COLO668 (cell line): ENCODE results near the gene WDR93.

Experiments
- DNase-seq: peaks from one replicate; lab custom pipeline; 2025; ENCODE audit not compliant: unreplicated experiment; lab: John Stamatoyannopoulos, UW

Gene WDR93

DNA sequence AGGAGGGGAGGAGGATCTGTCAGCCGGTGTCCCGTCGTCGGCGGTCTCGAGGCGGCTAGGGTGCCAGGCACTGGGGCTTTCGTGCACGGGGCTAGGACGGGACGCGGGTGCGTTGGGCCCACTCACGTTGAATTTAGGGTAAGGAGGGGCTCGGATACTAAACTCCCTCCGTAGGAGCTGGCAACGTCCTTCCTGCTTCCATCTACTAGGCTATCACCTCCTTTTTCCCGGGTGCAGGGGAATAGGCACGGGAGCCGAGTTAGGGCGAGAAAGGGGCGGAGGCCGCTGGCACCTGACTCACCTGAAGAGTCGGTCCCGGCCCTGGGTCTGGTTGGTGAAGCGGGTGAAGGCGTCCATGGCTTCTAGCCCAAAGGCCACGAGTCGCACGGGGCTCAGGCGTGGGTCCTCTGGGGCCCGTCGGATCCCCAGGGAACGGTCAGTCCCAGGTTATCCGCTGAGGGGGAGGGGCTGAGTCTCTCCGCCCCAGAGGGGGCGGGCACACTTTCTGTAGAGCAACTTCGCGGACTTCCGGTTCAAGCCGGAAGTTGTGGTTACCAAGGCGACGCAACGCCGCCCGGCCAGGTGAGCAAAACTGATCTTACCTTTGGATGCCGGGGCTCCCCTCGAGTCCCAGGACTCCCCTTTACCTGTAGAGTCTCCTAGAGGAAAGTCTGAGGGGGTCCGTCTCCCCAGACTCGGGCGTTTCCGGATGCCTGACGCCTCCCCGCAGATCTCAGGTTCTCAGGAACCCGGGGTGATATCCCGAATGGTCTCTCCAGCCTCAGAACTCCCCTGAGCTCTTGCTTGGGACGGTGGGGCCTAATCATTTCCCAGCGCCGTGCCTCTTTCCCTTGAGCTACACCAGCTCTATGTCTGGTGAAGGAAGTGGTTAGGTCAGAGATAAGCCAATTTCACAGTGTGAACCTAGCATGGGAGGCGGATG lies at the start of gene WDR93, which contains the start of gene PEX11A:
WDR93 (plus strand) TSS at position 536 of the 943 bp plus-strand sequence. CDS start 10,936 bp downstream, outside the sequence.
PEX11A (minus strand) TSS at position 479 of the 943 bp plus-strand sequence; CDS start at position 357, 122 bp downstream.
- peak; percentile 87 for DNase-seq

DNA sequence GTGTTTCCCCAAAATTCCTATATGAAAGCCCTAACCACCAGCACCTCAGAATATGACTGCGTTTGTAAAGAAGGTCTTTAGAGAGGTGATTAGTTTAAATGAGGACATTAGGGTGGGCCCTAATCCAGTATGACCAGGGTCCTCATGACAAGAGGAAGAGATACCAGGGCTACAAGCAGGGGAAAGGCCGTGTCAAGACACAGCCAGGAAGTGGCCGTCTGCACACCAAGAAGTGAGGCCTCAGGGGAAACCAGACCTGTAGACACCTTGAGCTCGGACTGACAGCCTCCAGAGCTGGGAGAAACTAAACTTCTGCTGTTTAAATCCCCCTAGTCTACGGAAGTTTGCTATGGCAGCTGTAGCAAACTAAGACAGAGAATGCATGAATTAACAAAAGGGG lies 49.6 kb upstream of the WDR93 start:
- no peak for DNase-seq

DNA sequence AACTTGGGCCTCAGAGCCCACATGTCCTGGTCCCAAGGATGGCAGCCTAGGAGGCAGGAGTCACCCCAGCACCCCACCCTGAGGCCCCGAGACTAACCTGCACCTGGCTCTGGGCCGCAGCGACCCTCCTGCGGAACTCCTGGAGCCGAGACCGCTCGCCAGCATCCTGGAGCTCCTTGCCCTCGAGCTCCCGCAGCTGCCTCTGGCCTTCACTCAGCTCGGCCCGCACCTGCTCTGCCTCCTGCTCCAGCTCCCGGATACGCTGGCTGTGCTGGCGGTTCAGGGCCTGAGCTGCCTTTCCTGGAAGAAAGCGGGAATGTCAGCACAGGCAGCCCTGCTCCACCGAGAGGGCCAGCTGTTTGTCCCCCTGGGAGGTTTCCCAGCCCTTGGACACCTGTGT lies 48.5 kb upstream of the WDR93 start:
- peak; percentile 48 for DNase-seq

DNA sequence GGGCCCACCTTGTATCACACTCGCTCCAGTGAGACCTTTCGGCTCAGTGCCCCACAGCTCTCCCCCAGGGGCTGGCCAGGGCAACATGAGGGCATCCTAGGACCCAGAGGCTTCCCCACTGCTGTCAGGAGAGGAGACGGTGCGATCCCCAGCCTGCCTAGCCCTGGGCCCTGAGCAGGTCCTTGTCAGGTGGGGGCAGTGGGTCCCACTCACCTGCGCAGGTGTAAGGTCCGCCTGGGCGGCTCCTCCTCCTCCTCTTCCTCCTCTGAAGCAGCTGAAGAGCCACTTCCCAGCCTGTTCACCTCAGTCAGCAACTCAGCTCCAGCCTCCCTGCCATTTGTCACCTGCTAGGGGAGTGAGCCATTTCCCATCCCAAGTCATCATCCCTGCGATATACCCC lies 44.9 kb upstream of the WDR93 start:
- no peak for DNase-seq

DNA sequence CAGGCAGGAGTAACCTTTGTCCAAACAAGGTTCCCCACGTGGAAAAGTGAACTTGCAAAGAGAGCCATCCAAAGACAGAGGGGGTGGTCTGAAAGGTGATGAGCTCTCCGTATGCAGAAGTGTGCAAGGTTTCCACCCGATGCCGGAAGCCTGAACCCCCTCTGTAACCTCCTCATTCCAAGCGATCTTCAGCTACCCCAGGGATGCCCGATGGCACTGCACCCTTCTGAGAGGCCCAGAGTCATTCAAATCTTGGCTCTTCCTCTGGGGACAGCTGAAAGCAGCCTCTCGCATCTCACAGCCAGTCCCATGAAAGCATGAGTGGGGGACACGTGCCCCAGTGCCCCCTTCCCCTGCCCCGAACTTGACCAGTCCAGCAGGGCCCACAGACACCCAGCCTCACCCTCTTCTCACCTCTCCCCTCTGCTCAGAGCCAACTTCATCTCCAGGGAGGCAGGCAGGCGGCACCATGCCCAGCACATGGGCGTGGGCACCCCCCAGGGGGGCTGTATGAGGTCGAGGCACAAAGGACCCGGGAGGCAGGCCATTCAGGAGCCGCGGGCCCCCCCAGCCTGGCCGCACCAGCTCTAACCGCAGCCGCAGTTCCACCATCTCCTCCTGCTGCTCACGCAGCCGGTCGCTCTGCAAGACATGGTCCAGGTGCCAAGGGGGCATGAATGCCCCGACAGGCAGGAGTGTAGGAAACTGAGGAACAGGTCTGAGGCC lies 44.0 kb upstream of the WDR93 start:
- no peak for DNase-seq

DNA sequence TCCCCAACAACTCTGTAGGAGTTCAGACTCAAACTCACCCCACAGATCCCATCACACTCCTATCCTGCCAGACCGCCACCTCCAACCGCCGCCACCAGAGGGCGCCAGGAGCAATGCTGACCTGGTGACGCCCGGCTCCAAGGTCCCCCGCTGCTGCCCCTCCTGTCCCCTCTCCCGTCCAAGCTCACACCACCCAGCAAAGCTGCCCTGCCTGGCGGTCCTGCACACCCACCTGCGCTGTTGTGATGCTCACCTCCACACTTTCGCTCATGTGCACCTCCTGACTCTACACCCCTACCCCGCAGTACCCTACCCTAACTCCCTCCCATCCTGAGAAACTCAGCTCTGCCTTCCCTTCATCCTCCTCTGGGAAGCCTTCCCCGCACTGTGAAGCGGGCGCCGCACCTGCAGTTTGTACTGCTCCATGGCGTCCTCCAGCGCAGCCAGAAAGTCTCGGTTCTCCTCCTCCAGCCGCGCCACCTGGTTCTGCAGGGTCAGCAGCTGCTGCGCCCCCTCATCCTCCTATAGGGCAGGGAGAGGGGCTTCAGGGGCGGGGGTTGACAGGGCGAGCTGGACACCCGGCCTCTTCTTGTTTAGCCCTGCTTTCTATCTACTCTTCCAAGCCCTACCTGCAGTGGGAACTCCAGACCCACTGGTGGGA lies 43.3 kb upstream of the WDR93 start:
- peak; percentile 68 for DNase-seq

DNA sequence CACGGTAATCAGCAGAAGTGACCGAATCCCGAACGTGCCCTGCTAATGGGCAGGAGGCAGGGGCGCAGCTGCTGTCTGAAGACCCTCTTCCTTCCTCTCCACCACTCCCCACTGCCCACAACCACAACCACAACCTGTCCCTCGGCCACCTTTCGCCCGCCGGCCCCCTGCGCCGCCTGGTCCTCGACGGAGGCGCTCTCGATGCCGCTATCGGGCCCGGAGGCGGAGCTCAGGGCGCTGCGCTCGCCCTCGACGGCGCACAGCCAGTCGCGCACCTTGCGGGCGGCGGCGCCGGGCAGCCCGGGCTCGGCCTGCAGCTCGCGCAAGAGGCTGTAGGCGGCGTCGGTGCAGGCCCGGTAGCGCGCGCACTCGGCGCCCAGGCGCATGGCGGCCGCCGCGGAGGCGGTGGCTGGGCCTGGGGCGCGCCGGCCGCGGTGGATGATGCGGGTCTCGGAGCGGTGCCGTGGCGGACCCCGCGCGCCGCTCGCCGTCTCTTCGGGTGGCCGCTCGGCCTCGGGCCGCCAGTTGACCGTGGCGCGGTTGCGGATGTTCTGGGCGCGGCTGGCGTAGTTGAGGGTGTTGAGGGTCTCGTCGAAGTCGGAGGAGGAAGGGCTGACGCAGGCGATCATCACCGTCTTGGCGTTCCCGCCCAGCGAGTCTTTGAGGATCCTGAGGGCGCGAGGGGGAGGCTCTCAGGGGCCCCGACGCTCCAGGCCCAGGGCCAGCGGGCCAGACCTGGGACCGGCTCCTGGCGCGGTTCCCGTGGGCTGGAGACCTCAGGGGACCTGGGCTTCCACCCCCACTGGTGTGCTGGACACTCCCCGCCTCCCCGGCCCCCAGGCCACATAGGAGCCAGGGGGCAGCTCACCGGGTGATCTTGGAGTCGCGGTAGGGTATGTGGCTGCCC lies 42.3 kb upstream of the WDR93 start:
- DNase-seq = no peak

DNA sequence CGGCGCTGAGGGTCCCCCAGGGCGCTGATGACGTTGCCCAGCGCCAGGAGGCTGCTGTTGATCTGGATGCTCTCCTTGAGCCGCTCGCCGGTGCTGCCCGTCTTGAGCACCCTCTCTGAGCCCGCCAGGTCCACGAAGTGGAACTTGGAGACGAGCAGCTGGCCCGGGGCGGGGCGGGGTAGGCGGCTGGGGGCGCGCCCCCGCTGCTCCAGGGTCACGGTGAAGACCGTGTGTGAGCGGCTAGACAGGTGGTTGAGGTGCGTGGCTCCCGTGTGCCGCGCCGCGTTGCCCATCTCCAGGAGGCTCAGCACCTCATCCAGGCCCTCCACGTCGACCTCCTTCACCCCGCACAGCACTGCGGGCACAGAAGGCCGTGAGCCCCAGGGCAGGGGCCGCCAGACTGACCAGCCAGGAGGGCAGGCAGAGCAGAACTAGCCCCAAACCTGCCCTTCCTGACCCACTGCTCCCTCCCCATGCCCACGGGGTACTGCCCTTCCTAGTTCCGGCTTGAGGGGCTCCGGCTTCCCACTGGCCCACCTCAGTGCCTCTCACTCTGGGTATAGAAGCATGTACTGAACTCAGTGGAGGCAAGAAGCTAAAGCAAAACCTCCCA lies 41.5 kb upstream of the WDR93 start:
- DNase-seq = no peak

DNA sequence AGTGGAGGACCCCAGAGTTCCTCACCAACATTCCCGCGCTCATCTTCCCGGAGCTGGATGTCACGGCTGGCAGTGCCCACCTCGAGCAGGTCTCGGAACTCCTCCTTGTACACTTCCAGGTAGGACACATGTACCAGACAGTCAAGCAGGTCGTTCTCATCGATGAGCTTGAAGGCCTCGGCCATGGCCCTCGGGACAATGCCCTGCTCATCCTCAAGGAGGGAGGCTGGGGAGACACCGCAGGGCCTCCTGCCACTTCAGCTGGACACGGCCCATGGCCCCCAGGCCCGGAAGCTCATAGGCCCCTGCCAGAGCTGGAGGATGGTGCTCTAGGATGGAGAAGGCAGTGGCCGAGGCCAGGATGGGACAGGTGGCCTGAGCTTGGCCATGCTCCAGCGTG lies 40.9 kb upstream of the WDR93 start:
- no peak for DNase-seq

DNA sequence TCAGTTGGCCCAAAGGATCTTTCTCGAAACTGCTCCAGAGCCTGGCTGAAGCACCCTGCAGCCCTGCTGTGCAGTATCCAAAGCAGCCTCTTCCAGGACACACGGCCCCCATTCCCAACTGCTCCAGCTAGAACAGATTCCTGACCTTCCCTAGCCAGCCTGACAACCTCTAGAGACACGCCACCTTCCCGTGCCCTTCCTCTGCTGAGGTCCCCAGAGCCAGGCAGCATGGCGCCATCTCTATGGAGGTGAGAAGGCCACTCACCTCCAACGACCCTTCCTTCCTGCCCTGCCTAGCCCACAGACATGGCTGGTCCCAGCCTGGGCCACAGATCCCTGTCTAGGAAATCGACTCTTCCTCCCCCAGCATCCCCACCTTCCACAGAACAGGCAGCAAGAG lies 38.5 kb upstream of the WDR93 start:
- no peak for DNase-seq

DNA sequence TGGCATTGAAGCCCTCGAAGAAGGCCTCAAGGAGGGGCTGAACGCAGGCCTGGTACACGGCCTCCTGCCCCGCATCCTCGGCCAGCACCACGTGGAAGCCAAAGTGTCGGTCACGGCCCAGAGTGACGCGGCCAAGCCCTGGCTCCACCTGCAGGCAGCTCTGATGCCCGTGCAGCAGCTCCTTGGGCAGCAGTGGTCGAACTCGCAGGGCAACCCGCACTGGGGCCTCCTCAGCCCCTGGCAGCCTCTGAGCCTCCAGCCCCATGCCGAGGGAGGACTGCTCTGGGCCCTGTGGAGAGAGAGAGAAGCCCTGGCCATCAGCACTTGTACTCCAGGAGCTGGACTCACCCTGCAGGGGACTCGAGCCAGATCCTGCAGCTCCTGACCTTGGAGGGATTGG lies 37.9 kb upstream of the WDR93 start:
- DNase-seq = peak; percentile 20

DNA sequence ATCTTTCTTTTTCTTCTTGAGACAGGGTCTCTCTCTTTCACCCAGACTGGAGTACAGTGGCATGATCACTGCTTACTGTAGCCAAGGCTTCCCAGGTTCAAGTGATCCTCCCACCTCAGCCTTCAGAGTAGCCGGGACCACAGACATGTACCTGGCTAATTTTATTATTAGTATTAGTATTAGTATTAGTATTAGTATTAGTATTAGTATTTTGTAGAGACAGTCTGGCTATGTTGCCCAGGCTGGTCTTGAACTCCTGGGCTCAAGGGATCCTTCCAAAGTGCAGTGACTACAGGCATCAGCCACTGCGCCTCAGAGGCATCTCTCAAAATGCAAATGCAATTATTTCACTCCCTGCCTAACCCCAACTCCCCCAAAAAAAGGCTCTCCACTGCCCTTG lies 37.0 kb upstream of the WDR93 start:
- no peak for DNase-seq

DNA sequence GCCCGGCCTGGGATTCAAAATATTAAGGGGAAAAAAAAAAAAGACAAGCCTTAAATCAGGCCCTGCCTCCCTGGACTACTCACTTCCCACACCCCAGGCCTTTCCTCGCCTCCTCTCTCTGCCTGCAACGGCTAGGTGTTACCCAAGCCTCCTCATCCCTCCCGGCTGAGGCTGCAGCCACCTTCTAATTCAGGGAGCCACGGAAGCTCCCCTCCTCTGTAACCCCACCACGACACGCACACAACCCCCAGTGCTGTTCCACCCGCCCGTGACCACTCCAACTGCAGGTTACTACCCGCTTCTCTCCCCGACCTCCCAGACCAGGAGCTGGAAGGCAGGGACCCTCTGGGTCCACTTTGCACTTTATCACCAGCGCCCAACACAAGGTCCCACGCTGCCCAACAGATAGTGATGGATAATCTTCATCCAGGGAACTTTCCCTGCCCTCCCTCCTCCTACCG lies 36.3 kb upstream of the WDR93 start:
- DNase-seq = no peak

DNA sequence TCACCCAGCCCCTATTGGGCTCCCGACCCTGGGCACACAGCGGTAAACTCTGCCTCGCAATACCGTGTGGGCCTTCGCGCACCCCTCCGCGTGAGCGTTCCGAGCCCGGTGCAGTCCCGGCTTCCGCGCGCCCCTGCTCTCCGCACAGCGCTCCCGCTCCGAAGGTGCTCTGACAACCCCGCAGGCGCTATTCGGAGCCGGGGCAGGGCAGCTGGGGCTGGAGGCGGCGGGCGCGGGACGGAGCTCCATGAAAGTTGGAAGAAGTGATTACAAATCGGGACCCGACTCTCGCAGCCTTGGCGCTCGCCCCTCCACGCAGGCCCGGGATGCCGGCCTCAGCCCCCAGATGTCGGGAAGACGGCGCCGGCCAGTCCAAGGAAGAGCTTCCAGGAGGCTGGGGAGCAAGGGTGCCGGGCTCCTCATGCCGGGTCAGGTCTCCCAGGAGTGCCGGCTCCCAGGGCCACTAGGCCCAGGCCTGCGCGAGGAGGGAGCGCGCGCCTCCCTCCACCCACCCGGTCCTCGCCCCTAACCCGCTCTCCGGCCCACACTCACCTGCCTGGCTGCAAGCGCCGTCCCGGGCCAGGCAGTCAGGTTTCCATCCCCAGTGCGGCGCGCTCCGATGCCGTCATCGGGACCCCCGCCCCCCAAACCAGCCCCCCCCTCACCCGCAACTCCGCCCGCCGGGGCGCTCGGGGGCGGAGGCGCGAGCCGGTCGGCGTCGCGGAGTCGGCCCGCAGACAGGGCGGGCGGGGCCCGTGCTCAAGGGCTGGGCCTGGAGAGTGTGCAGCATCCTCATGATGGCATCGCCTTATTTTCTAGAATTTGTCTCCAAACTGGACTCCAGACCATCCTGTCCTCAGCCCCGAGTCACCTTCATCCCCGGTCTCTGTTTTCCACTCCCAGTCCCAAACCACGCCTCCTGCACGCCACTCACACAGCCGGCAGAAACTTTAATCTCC lies 35.5 kb upstream of the WDR93 start, which contains the start of gene KIF7:
KIF7 (minus strand) TSS at position 621 of the 959 bp plus-strand sequence. CDS start 2,537 bp downstream, outside the sequence.
- DNase-seq = peak; percentile 8

DNA sequence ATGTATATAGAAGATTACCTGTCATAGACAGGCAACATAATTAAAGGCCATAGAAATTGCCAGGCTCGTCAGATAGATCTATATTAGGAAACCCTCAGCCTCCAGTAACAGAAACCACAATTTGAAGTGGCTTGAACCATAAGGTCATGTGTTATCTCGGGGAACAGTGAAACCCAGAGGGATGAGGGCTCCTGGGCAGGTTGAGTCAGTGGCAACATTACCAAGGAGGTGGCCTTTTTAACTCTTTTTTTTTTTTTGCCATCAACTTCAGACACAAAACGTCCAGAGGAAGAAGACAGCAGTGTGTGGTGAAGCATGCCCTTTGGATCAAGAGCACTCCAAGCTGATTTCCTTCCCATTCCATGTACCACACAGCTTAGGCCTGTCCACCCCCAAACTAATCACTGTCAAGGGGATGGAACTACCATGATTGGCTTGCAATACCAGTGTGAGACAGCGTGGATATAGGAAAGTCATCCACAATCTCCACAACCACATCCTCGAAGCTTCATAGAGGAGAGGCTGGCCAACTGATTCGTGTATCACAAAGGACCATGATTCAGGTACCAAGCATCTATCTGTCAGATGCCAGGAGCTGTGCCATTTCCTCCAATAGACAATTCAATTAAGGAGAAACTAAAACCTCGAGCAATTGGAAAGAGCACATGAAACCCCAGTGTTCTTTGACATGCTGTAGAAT lies 34.3 kb upstream of the WDR93 start:
- DNase-seq = no peak

DNA sequence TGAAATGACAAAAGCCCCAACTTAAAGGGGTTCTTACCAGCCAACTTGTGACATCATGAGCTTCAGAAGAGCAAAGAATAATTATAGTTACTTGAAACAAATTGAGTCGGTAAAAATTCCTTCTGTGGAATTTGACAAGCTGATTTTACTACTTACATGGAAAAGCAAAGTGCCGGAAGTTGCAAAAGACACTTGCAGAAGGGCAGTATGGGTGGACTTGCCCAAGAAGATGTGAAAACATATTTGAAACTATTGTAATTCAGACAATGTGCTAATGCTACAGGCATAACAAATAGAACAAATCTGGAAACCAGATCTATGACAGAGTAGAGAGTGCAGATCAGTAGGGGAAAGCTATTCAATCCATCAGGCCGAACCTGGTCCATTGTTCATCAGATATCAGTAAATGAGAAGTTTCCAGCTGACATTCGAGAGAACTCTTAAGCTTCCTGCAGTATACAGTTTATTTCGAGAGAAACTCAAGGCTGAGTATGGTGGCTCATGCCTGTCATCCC lies 32.9 kb upstream of the WDR93 start:
- DNase-seq = no peak

DNA sequence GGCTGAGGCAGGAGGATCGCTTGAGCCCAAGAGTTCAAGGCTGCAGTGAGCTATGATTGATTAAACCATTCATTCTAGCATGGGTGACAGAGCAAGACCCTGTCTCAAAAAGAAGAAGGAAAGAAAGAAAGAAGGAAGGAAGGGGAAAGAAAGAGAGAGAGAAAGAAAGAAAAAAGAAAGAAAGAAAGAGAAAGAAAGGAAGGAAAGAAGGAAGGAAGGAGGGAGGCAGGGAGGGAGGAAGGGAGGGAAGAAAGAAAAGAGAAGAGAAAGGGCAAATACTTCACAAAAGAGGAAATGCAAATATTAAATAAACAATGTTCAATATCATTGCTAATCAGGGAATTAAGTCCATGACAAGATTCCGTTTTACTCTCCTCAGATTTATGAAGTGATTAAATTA lies 31.3 kb upstream of the WDR93 start:
- DNase-seq = no peak

DNA sequence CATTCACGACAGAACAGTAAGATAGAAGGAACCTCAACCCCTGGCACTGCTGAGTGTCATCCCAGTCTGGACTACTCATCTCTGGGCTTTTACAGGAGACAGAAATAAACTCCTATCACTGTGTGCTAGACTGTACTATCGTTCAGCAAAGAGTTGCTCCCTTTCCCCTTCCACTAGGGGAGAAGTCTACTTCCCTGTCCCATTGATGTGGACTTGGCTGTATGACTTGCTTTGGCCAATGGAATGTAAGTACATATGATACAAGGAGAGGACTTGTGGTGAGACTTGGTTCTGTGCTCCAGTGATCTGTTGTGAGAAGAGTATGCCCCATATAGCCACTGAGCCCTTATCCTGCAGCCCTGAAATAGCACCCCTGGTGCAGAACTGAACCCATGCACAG lies 30.1 kb upstream of the WDR93 start:
- DNase-seq = no peak
